AG04450 (cell line): Measurements from ENCODE around the gene CCNH. TPM values are rescaled to one million over a fixed set of nuclear protein-coding genes. Genes with fewer than 3 reads are reported as not detected.

Experiments
- CTCF ChIA-PET: fragments of 300-600, 350-600 bp; formaldehyde crosslinking; extraction: SDS; loops from one replicate; lab custom pipeline; 2022; ENCODE audit warnings: antibody characterized with exemption, inconsistent platforms; lab: Charles Lee
- POLR2A ChIA-PET: fragments of 350-600 bp; formaldehyde crosslinking; extraction: SDS; loops from one replicate; lab custom pipeline; 2021; ENCODE audit warnings: antibody characterized with exemption, inconsistent platforms; lab: Yijun Ruan, JAX
- DNase-seq: peaks from one replicate; pipeline ENCODE4 v3.0.0-alpha.2; 2011; ENCODE audit warnings: low read depth, low spot score
- H3K27ac ChIP-seq: one replicate; pipeline ENCODE4 v1.5.1; 2012; ENCODE audit warnings: low read depth, low read length, control low read depth
- H3K27me3 ChIP-seq: one replicate; pipeline ENCODE4 v1.6.0; 2012; ENCODE audit warnings: low read length; ENCODE audit not compliant: control insufficient read depth, insufficient read depth
- H3K4me3 ChIP-seq: 2 replicates; pipeline ENCODE4 v1.5.1; 2011; ENCODE audit warnings: mild to moderate bottlenecking, low read depth, low read length, control low read depth
- H3K9me3 ChIP-seq: 2 replicates; pipeline ENCODE4 v1.5.1; 2012; ENCODE audit warnings: low read length; ENCODE audit not compliant: control insufficient read depth, insufficient read depth
- polyA plus RNA-seq: library from polyadenylated mRNA; depleted of rRNA; stranded (reverse); fragments of >200 nt; gene quantifications from 2 replicates; pipeline ENCODE4 v1.2.3, GENCODE V29; 2011
- TF ChIP-seq, protein P1 (sequence below): IDR thresholded peaks from 2 replicates; pipeline ENCODE4 v1.5.1; 2011; ENCODE audit warnings: low read depth, low read length, control low read depth, inconsistent platforms

Gene CCNH
- polyA plus RNA-seq, 1 experiment: 53.8 TPM

DNA sequence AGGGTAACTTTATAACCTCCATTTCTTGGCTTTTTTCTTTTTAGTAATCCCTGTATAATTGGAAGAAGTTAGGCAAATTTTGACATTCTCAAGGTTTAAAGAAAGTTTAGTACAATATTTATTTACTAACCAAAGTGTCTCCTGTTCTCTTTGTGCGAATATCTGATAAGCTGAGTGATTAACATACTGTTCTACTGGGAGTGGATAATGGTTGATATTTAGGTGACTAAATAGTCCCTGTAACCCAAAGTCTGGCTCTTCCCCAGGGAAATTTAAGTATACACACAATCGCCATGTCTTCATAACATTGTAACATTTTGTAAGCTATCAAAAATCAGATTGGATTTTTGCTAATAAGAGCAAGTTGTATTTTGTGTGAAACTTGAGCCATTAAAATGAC is 40.0 kb downstream of the CCNH start:
- TF ChIP-seq, protein P1, sequence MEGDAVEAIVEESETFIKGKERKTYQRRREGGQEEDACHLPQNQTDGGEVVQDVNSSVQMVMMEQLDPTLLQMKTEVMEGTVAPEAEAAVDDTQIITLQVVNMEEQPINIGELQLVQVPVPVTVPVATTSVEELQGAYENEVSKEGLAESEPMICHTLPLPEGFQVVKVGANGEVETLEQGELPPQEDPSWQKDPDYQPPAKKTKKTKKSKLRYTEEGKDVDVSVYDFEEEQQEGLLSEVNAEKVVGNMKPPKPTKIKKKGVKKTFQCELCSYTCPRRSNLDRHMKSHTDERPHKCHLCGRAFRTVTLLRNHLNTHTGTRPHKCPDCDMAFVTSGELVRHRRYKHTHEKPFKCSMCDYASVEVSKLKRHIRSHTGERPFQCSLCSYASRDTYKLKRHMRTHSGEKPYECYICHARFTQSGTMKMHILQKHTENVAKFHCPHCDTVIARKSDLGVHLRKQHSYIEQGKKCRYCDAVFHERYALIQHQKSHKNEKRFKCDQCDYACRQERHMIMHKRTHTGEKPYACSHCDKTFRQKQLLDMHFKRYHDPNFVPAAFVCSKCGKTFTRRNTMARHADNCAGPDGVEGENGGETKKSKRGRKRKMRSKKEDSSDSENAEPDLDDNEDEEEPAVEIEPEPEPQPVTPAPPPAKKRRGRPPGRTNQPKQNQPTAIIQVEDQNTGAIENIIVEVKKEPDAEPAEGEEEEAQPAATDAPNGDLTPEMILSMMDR: no peak
- H3K4me3 ChIP-seq: no peak overlapping the region
- no peaks in the 10 kb centered on the region for H3K27me3 ChIP-seq
- DNase-seq: no peak
- no peaks in the 10 kb centered on the region for H3K9me3 ChIP-seq
- no peak overlapping the region for H3K27ac ChIP-seq
- ChIA-PET CTCF (interaction anchor here (0.7 kb wide), 1 partner anchor 302 kb away, joined by 3 read pairs; no protein-coding TSS in a partner anchor), POLR2A (no interaction called here)

DNA sequence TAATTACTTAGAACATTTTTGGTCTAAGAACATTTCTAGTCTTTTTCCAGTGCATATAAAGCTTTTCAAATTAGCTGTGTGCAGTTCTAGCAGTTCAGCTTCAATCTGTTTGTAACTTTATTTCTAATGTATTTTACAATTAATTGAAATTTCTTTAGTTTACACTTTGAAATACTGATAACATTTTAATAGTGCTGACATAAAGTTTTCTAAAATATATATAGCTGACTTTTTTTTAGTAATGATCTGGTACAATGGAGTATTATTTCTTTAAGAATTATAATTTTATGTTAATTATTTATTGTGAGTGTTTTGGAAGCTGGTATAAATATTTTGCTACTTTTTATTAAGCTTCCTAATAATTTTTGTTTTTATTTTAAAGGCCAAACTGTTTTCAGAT is 43.3 kb downstream of the CCNH start:
- TF ChIP-seq, protein P1: no peak
- POLR2A ChIA-PET: interaction anchor here (1.2 kb wide), 1 partner anchor 101 kb away, joined by 3 read pairs; the partner anchor contains the start of gene RASA1
- no peak for DNase-seq
- CTCF ChIA-PET: interaction anchor here (3.1 kb wide), 1 partner anchor 31 kb away, joined by 16 read pairs; no protein-coding TSS in a partner anchor
- Histone ChIP-seq H3K9me3 (no peaks in the 10 kb centered on the region), H3K4me3 (no peak overlapping the region), H3K27me3 (no peaks in the 10 kb centered on the region), H3K27ac (no peak overlapping the region)

DNA sequence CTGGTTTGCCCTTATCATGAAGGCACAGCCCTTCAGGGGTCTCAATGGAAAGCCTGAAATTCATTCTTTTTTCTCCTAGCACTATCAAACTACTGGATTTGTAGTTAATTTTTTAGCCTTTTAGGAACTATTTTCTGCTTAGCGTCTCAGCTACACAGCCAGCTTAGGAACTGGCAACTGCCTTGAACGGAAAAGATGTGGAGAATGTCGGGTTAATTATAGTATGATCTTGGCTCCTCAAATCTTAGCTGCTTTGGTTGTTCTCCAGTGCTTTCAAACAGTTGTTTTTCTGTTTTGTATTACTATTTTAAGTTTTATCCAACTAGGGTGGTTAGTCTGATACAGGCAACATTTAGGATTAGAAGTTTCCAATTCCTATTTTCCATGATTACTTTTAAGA is 44.1 kb downstream of the CCNH start:
- Histone ChIP-seq H3K9me3 (no peaks in the 10 kb centered on the region), H3K4me3 (no peak overlapping the region), H3K27ac (no peak overlapping the region), H3K27me3 (no peaks in the 10 kb centered on the region)
- TF ChIP-seq, protein P1: no peak
- ChIA-PET POLR2A (interaction anchor here (1.2 kb wide), 1 partner anchor 100 kb away, joined by 3 read pairs; the partner anchor contains the start of gene RASA1), CTCF (interaction anchor here (0.6 kb wide), 1 partner anchor 9 kb away, joined by 4 read pairs; no protein-coding TSS in a partner anchor)
- no peak for DNase-seq

DNA sequence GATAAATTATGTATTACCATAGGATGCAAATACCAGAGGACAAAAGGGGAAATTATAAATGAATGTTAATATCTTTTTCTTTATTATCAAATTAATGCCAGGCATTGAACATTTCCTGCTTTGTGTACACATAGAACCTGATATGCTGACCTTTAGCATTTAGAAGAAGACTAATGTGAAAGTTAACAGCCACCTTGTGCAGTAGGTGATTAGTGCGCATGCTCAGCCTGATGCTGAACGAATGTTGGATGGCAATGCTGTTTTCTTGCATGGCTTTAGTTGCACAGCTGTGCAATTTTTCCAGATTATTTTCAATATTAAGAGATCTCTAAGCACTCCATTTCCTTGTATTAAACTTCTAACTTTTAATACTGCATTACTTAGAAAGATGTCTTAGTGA is 45.5 kb downstream of the CCNH start:
- POLR2A ChIA-PET: no interaction called here
- Histone ChIP-seq H3K27me3 (no peaks in the 10 kb centered on the region), H3K9me3 (no peaks in the 10 kb centered on the region), H3K27ac (no peak overlapping the region), H3K4me3 (no peak overlapping the region)
- CTCF ChIA-PET: interaction anchor here (1.3 kb wide), 1 partner anchor 297 kb away, joined by 3 read pairs; no protein-coding TSS in a partner anchor
- TF ChIP-seq, protein P1: no peak
- no peak for DNase-seq

DNA sequence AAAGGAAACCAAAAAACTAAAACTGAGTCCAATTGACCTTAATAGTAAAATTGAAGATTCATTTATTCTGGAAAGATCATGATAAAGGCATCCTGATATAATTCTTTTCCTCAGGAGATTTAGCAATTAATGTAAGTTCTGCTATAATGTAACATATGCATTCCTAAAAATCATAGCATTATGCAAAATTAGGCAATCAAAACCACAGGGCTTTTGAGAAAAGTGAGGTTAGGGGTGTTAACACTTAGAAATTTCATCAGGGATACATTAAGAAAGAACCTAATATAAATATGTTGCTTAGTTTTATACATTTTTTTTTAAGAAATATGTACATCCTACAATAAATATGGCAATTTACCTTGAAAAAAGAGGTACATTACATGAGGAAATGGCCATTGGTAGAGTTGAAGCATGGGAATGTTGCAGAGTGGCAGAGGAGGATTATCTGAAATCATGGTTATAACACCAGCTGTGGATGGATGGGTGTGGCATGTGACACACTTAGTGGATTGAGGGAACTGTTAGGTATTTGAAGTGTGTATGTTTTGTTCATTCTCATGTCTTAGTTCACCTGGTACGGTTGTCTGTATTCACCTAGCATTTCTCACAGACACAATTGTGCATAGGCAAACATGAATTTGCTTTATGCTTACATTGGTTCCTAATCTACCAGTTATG is 51.1 kb downstream of the CCNH start:
- ChIA-PET POLR2A (no interaction called here), CTCF (no interaction called here)
- Histone ChIP-seq H3K27me3 (no peaks in the 10 kb centered on the region), H3K9me3 (no peaks in the 10 kb centered on the region), H3K4me3 (no peak overlapping the region), H3K27ac (no peak overlapping the region)
- no peak for DNase-seq
- TF ChIP-seq, protein P1: no peak
